NT2/D1 (cell line): ENCODE data around the gene PPP5C.

Experiments used
- DNase-seq: peaks from one replicate; pipeline ENCODE4 v3.0.0-alpha.2; 2011; ENCODE audit warnings: low read depth, low spot score
- H3K27me3 ChIP-seq: 2 replicates; pipeline ENCODE4 v1.6.0; 2011; ENCODE audit warnings: mild to moderate bottlenecking; ENCODE audit not compliant: insufficient read length, insufficient read depth
- H3K36me3 ChIP-seq: 2 replicates; pipeline ENCODE4 v1.6.1; 2011; ENCODE audit warnings: mild to moderate bottlenecking, low read length, mixed read lengths; ENCODE audit not compliant: insufficient read depth, insufficient read length
- H3K4me1 ChIP-seq: 2 replicates; pipeline ENCODE4 v1.5.1; 2011; ENCODE audit not compliant: insufficient read depth, insufficient read length
- H3K4me3 ChIP-seq: 2 replicates; pipeline ENCODE4 v1.5.1; 2011; ENCODE audit warnings: low read depth; ENCODE audit not compliant: insufficient read length
- H3K9ac ChIP-seq: 2 replicates; pipeline ENCODE4 v1.6.0; 2011; ENCODE audit warnings: low read depth; ENCODE audit not compliant: insufficient read length
- H3K9me3 ChIP-seq: 2 replicates; pipeline ENCODE4 v1.5.1; 2011; ENCODE audit warnings: mild to moderate bottlenecking, low read length; ENCODE audit not compliant: insufficient read depth
- SUZ12 ChIP-seq: IDR thresholded peaks from 2 replicates; pipeline ENCODE4 v1.6.1; 2011; ENCODE audit not compliant: insufficient read length, insufficient read depth; ENCODE audit errors: extremely low read depth
- YY1 ChIP-seq: IDR thresholded peaks from 2 replicates; pipeline ENCODE4 v1.6.1; 2011; ENCODE audit not compliant: insufficient read length, insufficient read depth
- ZNF274 ChIP-seq: IDR thresholded peaks from 2 replicates; pipeline ENCODE4 v1.6.1; 2011; ENCODE audit warnings: mild to moderate bottlenecking, low read depth, low read length

PPP5C gene

DNA sequence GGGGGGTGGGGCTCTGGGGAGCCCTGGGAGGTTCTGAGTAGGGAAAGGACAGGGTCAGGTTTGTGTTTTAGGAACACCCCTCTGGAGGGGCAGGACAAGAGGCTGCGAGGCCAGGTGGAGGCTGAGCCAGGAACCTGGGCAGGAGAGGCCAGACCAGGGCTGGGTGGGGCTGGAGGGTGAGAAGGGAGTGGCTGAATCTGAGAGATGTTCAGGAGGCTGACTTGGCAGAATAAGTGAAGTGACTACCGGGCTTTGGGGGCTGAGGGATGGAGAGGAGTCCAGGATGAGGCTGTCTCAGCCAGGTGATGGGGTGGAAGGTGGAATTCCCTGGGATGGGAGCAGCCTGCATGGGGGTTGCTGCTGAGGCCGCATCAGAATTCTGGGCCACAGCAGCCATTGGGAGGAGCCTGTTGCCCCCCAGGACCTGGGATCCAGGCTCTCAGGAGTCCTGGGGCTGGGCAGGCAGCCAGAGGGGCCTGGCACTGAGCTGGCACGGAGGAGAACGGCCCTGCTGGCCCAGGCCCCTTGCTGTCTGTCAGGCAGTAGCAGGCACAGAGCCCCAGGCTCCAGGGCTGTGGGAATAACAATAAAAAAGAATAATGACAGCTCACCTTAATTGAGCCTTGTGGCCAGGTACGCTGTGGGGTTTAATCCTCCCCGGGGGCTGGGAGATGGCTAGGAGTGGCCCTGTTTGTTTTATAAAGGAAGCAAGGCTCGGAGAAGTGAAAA, 3.3 kb downstream of the PPP5C start:
- Histone ChIP-seq H3K4me1 (no peaks in the 10 kb centered on the region), H3K36me3 (peaks cover 50% of the 10 kb centered on the region), H3K9me3 (no peaks in the 10 kb centered on the region), H3K27me3 (no peaks in the 10 kb centered on the region), H3K4me3 (no peak overlapping the region), H3K9ac (no peak overlapping the region)
- DNase-seq, result no peak
- TF ChIP-seq SUZ12 (no peak), YY1 (no peak), ZNF274 (no peak)

GRCh38 chr19:46350758-46351159, 3.9 kb downstream of the PPP5C start:
- Histone ChIP-seq H3K27me3 (no peaks in the 10 kb centered on the region), H3K4me1 (no peaks in the 10 kb centered on the region), H3K9me3 (no peaks in the 10 kb centered on the region), H3K4me3 (no peak overlapping the region), H3K36me3 (peaks cover 53% of the 10 kb centered on the region), H3K9ac (no peak overlapping the region)
- no peak for TF ChIP-seq ZNF274
- TF ChIP-seq SUZ12, result no peak
- no peak for TF ChIP-seq YY1
- no peak for DNase-seq

DNA sequence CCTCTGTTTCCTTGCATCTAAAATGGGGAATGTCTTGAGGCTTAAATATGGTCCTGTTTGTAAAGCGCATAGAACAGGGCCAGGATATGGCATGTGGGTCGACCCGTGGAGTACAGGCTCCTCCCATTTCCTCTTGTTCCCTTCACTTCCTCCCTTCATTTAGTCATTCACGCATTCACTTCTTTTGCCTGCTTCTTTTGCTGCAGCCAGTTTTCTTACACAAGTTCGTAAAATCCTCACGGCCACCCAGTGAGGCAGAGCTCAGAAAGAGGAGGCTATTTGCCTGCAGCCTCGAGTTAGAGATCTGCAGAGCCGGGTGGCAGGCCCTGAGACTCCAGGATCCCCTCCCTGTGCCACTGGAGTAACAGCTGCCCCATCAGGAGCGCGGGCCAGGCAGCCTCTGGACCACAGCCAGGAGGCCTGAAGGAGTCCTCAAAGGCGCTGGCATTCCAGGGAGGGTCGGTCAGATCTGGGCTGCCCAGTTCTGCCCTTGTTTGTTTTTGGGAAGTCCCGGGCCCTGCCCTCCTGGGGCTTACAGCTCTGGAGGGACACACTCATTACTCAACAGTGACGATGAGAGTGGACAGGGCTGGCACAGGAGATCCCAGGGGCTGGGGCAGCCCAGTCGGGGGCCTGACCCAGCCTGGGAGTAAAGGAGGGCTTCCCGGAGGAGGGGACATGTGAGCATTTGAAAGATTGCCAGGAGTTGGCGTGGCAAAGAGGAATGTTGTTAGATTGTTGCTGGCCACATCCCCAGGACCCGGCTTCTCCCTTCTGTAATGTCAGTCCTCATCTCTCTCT, 4.6 kb downstream of the PPP5C start:
- Histone ChIP-seq H3K36me3 (peaks cover 60% of the 10 kb centered on the region), H3K9ac (no peak overlapping the region), H3K4me3 (no peak overlapping the region), H3K4me1 (no peaks in the 10 kb centered on the region), H3K9me3 (no peaks in the 10 kb centered on the region), H3K27me3 (no peaks in the 10 kb centered on the region)
- DNase-seq, result no peak
- TF ChIP-seq SUZ12 (no peak), ZNF274 (no peak), YY1 (no peak)

DNA sequence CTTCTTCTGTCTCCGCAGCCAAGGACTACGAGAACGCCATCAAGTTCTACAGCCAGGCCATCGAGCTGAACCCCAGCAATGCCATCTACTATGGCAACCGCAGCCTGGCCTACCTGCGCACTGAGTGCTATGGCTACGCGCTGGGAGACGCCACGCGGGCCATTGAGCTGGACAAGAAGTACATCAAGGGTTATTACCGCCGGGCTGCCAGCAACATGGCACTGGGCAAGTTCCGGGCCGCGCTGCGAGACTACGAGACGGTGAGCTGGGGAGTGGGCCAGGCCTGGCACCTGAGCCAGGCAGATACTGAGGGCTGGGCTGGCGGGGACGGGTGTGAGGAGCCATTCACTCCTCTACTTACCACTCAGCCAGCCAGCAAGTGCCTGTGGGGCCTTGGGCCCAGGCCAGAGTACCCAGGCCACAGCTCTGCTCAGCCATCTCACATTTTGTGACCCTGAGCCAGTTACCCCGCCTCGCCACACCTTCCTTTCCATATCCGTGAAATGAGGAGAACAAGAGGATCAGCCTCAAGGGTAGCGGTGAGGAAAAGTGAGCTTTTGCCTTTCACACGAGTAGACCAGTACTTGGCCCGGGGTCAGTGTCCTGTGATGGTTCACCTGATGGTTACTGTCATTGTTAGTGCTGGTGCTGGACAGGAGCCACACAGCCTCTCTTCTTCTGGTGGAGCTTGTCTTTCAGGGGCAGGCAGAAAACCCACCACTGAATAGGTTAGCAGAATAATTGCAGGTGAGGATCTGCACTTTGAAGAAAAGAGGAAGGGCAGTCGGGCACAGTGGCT, 7.0 kb downstream of the PPP5C start:
- no peaks in the 10 kb centered on the region for H3K27me3 ChIP-seq
- no peaks in the 10 kb centered on the region for H3K4me1 ChIP-seq
- H3K4me3 ChIP-seq, result no peak overlapping the region
- H3K9ac ChIP-seq, result no peak overlapping the region
- no peak for TF ChIP-seq ZNF274
- TF ChIP-seq YY1, result no peak
- no peak for TF ChIP-seq SUZ12
- H3K36me3 ChIP-seq, result peaks cover 71% of the 10 kb centered on the region
- H3K9me3 ChIP-seq, result no peaks in the 10 kb centered on the region
- no peak for DNase-seq

DNA sequence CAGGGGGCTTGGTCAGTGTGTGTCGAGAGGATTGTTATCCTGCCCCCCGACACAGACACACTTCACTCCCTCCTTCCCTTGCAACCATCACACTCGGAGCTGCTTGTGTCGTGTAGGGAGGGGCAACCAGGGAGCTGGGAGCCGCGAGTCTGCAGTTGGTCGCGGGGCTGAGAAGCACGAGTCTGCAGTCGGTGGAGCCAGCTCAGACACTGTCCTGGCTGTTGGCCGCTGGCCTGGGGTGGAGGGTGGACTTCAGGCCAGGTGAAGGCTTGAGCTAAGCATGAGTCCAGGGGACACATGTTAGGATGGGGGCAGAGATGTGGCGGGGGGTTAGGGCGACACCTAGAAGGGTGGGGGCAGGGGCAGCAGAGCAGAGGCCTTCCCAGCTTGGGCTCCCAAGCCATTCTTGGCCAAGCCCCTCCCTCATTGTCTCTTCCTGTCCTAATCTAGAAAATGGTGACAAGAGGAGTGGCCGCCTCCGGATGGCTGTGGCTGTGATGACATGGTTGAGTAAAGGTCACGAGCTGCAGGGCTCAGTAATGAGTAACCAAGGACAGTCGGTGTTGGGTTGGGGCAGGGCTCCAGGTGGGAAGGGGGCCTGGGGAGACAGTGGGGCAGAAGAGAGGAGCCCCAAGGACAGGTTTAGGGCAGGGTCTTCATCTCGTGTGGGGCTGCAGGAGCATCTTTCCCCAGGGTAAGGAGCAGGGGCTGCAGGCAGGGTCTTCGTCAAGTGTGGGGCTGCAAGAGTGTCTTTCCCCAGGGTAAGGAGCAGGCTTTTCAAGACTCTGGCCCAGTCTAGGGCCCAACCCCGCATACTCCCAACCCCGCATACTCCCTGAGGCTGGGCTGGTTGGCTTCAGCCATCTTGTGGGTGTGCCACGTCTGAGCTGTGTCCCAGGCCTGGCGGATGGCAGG, 8.6 kb downstream of the PPP5C start:
- Histone ChIP-seq H3K27me3 (no peaks in the 10 kb centered on the region), H3K4me3 (no peak overlapping the region), H3K9ac (no peak overlapping the region), H3K9me3 (no peaks in the 10 kb centered on the region), H3K4me1 (no peaks in the 10 kb centered on the region), H3K36me3 (peaks cover 65% of the 10 kb centered on the region)
- no peak for DNase-seq
- TF ChIP-seq SUZ12, result no peak
- TF ChIP-seq ZNF274, result no peak
- no peak for TF ChIP-seq YY1

DNA sequence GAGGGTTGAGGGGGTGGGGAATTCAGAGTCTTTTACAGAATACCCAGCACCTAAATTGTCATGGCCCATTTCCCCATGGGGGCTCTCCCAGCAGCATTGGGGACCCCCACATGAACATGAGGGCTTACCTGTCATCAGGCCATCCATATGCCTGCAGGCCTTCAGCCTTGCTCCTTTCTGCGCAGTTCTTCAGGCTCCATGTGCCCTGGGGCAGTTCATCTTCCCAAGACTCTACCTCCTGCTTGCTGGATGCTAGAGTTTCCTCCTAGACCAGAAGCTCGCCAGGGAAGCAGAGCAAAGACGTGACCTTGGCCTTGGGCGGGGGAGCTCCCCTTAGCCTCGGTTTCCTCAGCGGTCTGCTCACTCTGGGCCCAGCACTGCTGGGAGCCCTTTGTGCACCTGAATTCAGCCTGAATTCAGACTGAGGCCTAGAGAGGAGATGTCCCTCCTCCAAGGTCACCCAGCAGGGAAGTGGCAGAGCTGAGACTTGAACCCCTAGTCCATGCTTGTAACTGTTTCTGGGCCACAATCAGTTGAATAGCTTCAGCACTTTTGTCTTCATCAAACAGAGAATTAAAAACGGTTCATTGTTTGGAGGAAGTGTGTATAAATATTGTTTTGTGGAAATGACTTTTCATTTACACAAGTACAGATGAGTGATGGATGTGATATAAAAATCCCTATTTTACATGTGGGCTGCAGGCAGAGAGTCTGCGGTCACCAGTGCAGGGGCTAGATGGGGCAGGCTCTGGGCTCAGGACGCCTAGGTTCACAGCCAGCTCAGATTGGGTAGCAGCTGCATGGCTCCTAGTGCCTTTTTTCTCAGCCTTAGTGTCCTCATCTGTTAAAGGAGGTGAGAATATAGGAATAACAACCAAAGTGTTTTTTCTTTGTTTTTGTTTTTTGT, 9.5 kb downstream of the PPP5C start:
- peaks cover 61% of the 10 kb centered on the region for H3K36me3 ChIP-seq
- H3K4me1 ChIP-seq, result no peaks in the 10 kb centered on the region
- H3K9ac ChIP-seq, result no peak overlapping the region
- TF ChIP-seq ZNF274, result no peak
- TF ChIP-seq YY1, result no peak
- TF ChIP-seq SUZ12, result no peak
- DNase-seq, result no peak
- H3K4me3 ChIP-seq, result no peak overlapping the region
- no peaks in the 10 kb centered on the region for H3K9me3 ChIP-seq
- no peaks in the 10 kb centered on the region for H3K27me3 ChIP-seq
